AG09309 (cell line): ENCODE data around the gene C4A.
"Not testable (repeated sequence)": the region's sequence is repeated elsewhere in the genome, so short reads cannot be mapped to it uniquely, and the experiment has no call there.

Source experiments
- DNase-seq: peaks from one replicate; pipeline ENCODE4 v3.0.0-alpha.2; 2010; ENCODE audit warnings: low read depth
- H3K4me3 ChIP-seq: 2 replicates; pipeline ENCODE4 v1.5.1; 2011; ENCODE audit warnings: mild to moderate bottlenecking, low read depth, low read length, moderate library complexity; ENCODE audit not compliant: control insufficient read depth
- TF ChIP-seq, protein P1 (sequence below): IDR thresholded peaks from 2 replicates; pipeline ENCODE4 v1.5.1; 2011; ENCODE audit warnings: mild to moderate bottlenecking, low read depth, low read length, inconsistent platforms; ENCODE audit not compliant: insufficient read depth, control insufficient read depth; ENCODE audit errors: missing control alignments

The C4A gene

GRCh38 chr6:31971993-31972708 is 9.7 kb upstream of the C4A start, which contains the start of gene DXO:
Gene DXO (minus strand): TSS chr6:31972138. CDS start chr6:31971675, 463 bp downstream.
- H3K4me3 ChIP-seq, result peak within 1 kb of the TSS; percentile 84
- DNase-seq, result peak; percentile 95
- TF ChIP-seq, protein P1, sequence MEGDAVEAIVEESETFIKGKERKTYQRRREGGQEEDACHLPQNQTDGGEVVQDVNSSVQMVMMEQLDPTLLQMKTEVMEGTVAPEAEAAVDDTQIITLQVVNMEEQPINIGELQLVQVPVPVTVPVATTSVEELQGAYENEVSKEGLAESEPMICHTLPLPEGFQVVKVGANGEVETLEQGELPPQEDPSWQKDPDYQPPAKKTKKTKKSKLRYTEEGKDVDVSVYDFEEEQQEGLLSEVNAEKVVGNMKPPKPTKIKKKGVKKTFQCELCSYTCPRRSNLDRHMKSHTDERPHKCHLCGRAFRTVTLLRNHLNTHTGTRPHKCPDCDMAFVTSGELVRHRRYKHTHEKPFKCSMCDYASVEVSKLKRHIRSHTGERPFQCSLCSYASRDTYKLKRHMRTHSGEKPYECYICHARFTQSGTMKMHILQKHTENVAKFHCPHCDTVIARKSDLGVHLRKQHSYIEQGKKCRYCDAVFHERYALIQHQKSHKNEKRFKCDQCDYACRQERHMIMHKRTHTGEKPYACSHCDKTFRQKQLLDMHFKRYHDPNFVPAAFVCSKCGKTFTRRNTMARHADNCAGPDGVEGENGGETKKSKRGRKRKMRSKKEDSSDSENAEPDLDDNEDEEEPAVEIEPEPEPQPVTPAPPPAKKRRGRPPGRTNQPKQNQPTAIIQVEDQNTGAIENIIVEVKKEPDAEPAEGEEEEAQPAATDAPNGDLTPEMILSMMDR, result no peak

DNA sequence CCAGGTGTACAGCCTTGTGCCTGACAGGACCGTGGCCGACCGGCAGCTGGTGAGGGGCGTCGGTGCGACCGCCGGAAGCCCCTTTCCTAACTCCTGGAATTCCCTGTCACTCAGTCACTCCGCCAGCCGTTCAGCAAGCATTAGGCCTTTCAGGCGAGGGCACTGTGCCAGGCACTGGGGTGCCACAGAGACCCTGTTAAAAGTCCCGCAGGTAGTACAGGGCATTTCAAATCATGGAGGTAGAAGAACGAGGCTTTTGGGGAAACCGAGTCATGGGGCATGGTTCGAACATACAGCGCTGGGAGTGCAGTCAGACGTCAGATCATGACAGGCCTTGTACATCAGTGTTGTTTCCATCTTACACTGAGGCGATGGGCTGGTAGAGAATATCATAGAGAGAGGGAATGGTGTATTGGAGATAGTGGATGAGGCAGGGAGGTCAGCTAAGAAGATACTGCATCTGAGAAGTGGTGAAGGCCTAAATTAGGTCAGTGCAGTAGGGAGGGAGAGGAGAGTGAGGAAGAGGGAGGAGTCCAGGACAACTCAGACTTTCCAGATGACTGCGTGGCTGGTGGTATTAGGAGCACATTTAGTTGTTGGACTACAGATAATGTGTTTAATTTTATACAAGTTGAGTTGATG is 9.0 kb upstream of the C4A start:
- DNase-seq, result peak; percentile 29
- TF ChIP-seq, protein P1, result no peak

GRCh38 chr6:31976065-31976464 is 5.8 kb upstream of the C4A start:
- not testable (repeated sequence) for H3K4me3 ChIP-seq

More for the DNA sequence above, 9.0 kb upstream of the C4A start:
- H3K4me3 ChIP-seq, result peak overlapping the region; percentile 84

GRCh38 chr6:31977816-31978431 is 3.9 kb upstream of the C4A start:
- DNase-seq, result no peak
- TF ChIP-seq, protein P1, result no peak
- no peak overlapping the region for H3K4me3 ChIP-seq

More at GRCh38 chr6:31976065-31976464, 5.8 kb upstream of the C4A start:
- not testable (repeated sequence) for DNase-seq

- DNase-seq, result no peak
- TF ChIP-seq, protein P1, result no peak
- H3K4me3 ChIP-seq, result no peak overlapping the region
These were observed 3.0 kb upstream of the C4A start for GRCh38 chr6:31978831-31979230.

DNA sequence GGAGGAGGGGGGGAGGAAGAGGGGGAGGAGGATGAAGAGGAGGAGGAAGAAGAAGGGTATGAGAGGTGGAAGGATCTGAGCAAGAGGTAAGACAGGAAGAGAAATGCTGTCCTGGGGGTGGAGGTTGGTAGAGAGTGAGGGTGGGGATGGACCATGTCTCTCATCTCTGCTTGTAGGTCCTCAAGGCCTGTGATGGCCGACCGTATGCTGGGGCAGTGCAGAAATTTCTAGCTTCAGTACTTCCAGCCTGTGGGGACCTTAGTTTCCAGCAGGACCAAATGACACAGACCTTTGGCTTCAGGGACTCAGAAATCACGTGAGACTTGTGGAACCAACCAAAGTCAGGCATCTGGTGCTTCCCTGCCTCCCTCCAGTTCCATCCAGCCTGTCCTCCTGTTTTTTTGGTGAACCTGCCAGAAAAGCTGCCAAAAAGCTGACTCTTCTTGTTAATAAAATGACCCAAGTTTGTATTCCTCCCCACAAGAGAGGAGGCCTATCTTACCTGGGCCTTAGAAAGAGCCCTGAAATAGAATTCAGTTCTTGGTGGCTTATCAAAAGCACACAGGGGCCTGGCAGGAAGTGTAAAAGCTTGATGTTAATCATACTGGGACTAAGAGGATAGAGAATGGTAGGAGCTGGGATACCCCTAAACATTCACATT is 2.5 kb upstream of the C4A start:
- DNase-seq, result no peak
- TF ChIP-seq, protein P1, result no peak
- no peak overlapping the region for H3K4me3 ChIP-seq

GRCh38 chr6:31980195-31980876 is 1.5 kb upstream of the C4A start:
- not testable (repeated sequence) for H3K4me3 ChIP-seq, DNase-seq

- DNase-seq, H3K4me3 ChIP-seq: not testable (repeated sequence)
These were observed 859 bp upstream of the C4A start for GRCh38 chr6:31980998-31981397.

DNA sequence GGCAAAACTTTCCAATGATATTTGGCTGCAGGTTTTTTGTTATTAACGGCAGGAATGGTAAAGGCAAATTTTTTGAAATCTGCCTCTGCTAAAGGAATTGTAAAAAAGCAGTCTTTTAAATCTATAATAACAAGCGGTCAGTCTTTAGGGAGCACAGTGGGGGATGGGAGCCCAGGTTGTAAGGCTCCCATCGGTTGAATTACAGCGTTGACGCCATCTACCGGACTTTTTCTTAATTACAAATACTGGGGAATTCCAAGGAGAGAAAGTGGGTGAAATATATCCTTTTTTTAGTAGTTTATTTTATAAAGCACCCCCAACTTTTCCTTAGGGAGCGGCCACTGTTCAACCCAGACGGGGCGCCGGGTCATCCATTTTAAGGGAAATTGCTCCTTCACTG is 7.5 kb downstream of the C4A start:
- not testable (repeated sequence) for DNase-seq

DNA sequence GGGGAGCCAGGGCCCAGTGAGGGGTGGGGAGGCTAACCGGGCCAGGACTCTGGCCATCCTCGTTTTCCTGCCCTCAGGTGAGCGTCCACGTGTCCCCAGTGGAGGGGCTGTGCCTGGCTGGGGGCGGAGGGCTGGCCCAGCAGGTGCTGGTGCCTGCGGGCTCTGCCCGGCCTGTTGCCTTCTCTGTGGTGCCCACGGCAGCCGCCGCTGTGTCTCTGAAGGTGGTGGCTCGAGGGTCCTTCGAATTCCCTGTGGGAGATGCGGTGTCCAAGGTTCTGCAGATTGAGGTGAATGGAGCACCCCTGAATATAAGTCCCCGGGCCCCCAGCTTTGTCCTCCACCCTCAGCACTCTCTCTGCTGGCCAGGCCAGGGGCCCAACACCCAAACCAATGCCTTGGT is 12.6 kb downstream of the C4A start:
- not testable (repeated sequence) for H3K4me3 ChIP-seq, DNase-seq

More for the DNA sequence above, 7.5 kb downstream of the C4A start:
- not testable (repeated sequence) for H3K4me3 ChIP-seq

- not testable (repeated sequence) for DNase-seq
These were observed 14.5 kb downstream of the C4A start for GRCh38 chr6:31996385-31996784.

More at GRCh38 chr6:31996385-31996784, 14.5 kb downstream of the C4A start:
- H3K4me3 ChIP-seq, result not testable (repeated sequence)
